Hepatocyte (in vitro differentiated cells): ENCODE measurements around the gene PLPP6.

ENCODE experiments used
- EZH2phosphoT487 ChIP-seq: fragments of 200-600 bp; sonication (generic); IDR thresholded peaks from one replicate; pipeline ENCODE4 v1.6.1; 2018; ENCODE audit warnings: antibody characterized with exemption, mild to moderate bottlenecking, low read depth, moderate library complexity; ENCODE audit not compliant: unreplicated experiment, severe bottlenecking
- TF ChIP-seq, protein P1 (sequence below): fragments of 200-600 bp; sonication (generic); IDR thresholded peaks from 2 replicates; pipeline ENCODE4 v1.5.1; 2016; ENCODE audit warnings: antibody characterized with exemption, mild to moderate bottlenecking; ENCODE audit not compliant: poor library complexity

DNA sequence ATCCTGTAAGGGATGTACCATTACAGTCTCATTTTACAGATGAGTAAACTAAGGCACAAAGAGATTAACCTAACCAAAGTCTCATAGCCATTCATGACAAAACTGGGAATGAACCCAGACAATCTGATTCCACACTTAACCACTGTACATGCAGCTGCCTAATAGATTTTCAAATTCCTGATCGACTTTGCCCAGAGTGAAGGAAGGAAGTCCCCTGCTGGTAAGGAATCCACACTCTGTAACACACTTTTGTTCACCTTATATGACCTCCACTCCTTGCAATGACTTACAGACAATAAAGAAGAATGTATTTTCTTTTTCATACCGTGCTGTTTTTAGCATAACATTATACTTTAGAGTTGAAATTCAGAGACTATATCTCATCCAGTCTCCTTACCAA lies 31.3 kb upstream of the PLPP6 start:
- TF ChIP-seq, protein P1, sequence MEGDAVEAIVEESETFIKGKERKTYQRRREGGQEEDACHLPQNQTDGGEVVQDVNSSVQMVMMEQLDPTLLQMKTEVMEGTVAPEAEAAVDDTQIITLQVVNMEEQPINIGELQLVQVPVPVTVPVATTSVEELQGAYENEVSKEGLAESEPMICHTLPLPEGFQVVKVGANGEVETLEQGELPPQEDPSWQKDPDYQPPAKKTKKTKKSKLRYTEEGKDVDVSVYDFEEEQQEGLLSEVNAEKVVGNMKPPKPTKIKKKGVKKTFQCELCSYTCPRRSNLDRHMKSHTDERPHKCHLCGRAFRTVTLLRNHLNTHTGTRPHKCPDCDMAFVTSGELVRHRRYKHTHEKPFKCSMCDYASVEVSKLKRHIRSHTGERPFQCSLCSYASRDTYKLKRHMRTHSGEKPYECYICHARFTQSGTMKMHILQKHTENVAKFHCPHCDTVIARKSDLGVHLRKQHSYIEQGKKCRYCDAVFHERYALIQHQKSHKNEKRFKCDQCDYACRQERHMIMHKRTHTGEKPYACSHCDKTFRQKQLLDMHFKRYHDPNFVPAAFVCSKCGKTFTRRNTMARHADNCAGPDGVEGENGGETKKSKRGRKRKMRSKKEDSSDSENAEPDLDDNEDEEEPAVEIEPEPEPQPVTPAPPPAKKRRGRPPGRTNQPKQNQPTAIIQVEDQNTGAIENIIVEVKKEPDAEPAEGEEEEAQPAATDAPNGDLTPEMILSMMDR = no peak
- TF ChIP-seq EZH2phosphoT487 = no peak
